GM19468 (cell line): ENCODE results near the gene TLR2.
"Not testable (repeated sequence)": the region's sequence is repeated elsewhere in the genome, so short reads cannot be mapped to it uniquely, and the experiment has no call there.

Experiments used
- ATAC-seq: cut with Tn5 transposase; IDR thresholded peaks from one replicate; pipeline ENCODE4 v1.9.1; 2021; ENCODE audit warnings: mild to moderate bottlenecking, moderate library complexity, moderate number of reproducible peaks; ENCODE audit not compliant: unreplicated experiment; ENCODE audit errors: extremely low read depth

Gene TLR2

DNA sequence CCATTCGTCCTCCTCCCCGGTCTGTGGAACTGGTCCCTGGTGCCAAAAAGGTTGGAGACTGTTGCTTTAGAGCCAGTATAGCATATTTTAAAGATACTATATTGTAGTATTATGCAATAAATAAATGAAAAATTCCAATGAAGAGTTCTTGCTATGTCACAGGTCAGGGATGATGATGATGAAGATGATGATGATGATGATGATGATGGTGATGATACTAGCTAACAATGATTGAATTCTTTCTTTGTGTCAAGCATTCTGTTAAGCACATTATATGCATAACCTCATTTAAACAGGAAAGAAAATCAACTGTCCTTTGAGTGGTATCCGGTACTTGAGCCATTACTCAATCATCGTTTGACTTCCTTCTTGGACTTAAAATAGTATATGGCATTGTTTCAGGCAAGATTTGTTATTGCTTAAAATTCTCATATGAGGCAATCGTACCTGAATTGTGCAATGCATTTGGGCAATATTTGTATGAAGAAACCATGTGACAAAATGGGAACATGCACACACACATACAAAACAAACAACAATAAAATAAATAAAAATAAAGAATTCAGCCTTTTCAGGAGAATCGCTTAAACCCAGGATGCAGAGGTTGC lies 22.8 kb upstream of the TLR2 start:
- ATAC-seq: no peak

DNA sequence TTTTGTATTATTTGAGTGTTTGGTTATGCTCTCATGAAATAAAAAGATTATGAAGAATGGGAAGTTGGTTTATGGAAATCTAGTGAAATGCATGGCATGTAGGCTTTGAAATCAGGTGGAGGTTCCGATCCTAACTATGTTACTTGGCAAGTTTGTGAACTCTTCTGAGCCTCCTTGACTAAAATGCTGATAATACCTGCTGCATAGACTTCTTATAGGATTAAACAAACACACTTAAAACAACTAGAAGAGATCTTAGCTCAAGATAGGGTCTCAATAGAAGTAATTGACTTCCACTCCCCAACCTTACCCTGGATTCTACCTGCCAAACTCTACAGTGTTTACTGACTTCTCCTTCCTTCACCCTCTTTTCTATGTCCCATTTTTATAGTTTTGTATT lies 22.2 kb upstream of the TLR2 start:
- ATAC-seq: no peak

DNA sequence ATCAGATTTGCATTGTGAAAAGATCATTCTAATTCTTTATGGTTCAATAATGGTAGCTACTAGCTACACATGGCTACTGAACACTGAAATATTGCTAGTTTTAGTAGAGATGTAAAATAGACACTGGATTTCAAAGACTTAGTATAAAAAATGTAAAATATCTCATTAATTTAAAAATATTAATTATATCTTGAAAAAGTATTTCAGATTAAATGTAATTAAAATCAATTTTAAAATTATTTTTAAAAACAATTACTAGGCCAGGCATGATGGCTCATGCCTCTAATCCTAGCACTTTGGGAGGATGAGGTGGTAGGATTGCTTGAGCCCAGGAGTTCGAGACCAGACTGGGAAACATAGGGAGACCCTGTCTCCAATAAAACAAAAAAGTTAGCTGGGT lies 20.4 kb upstream of the TLR2 start:
- no peak for ATAC-seq

DNA sequence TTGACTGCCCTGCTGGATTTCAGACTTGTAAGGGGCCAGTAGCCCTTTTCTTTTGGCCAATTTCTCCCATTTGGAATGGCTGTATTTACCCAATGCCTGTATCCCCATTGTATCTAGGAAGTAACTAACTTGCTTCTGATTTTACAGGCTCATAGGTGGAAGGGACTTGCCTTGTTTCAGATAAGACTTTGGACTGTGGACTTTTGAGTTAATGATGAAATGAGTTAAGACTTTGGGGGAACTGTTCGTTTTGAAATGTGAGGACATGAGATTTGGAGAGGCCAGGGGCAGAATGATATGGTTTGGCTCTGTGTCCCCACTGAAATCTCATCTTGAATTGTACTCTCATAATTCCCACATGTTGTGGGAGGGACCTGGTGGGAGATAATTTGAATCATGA lies 17.6 kb upstream of the TLR2 start:
- ATAC-seq: not testable (repeated sequence)

DNA sequence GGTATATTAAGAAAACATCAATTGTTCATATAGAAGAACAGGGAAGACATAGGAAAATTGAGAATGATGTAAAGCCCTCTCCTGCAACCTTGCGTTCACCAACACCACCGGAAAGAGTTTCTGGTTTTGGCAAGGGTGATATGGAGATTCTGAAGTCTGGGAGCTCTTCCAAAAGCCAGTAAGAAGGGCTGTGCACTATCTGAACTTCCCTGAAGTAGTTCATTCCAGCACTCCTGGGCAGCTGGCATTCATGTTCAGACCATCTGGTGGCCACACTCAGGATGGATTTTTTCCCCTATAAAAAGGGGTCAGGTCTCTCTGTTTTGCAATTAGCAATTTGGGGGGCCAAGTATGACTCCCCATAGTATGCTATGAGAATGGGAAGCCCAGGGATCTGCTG lies 15.4 kb upstream of the TLR2 start:
- ATAC-seq: no peak

DNA sequence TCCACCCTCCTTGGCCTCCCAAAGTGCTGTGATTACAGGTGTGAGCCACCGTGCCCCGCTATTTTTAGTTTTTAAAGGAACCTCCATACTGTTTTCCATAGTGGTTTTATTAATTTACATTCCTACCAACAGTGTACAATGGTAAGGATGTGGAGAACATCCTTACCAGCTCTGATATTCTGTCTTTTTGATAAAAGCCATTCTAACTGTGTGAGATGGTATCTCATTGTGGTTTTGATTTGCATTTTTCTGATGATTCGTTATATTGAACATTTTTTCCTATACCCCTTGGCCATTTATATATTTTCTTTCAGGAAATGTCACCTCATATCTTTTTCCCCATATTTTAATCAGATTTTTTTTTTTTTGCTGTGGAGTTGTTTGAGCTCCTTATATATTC lies 14.2 kb upstream of the TLR2 start:
- ATAC-seq: no peak

DNA sequence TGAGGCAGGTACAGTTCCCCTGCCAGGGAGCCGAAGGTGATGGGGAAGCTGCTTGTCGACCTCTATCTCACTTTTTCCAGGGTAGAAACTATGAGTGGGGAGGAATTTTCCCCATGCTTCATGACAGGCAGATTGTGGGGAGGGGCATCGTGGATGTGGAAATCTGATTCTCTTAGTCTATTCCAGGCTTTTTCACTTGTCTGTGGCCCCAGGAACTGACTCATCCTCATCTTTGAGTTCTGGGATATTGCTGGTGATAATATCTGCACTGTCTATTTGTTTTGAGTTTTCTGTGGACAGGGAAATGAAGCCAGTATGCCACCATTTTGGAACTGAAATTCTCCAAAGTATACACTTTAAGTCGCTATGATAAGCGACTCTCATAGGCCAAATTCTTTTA lies 7.6 kb upstream of the TLR2 start:
- no peak for ATAC-seq

GRCh38 chr4:153676984-153677383 lies 7.1 kb upstream of the TLR2 start:
- ATAC-seq: no peak

DNA sequence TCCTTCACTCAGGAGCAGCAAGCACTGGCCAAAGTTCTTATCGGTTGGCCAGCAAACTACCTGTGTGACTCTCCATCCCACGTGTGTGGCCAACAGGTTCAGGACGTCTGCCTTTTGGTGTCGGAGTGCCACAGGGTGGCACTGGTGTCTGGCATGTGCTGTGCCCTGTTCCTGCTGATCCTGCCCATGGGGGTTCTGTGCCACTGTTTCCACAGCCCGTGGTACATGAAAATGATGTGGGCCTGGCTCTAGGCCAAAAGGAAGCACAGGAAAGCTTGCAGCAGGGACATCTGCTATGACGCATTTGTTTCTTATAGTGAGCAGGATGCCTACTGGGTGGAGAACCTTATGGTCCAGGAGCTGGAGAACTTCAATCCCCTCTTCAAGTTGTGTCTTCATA lies 4.6 kb upstream of the TLR2 start:
- ATAC-seq: no peak

- ATAC-seq: no peak
These were observed 308 bp upstream of the TLR2 start for GRCh38 chr4:153683763-153684181.

GRCh38 chr4:153684971-153685371 lies 891 bp downstream of the TLR2 start:
- no peak for ATAC-seq

DNA sequence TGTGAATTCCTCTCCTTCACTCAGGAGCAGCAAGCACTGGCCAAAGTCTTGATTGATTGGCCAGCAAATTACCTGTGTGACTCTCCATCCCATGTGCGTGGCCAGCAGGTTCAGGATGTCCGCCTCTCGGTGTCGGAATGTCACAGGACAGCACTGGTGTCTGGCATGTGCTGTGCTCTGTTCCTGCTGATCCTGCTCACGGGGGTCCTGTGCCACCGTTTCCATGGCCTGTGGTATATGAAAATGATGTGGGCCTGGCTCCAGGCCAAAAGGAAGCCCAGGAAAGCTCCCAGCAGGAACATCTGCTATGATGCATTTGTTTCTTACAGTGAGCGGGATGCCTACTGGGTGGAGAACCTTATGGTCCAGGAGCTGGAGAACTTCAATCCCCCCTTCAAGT lies 20.4 kb downstream of the TLR2 start:
- ATAC-seq: no peak

- ATAC-seq: peak; percentile 50
These were observed 21.8 kb downstream of the TLR2 start for GRCh38 chr4:153705743-153706468.

DNA sequence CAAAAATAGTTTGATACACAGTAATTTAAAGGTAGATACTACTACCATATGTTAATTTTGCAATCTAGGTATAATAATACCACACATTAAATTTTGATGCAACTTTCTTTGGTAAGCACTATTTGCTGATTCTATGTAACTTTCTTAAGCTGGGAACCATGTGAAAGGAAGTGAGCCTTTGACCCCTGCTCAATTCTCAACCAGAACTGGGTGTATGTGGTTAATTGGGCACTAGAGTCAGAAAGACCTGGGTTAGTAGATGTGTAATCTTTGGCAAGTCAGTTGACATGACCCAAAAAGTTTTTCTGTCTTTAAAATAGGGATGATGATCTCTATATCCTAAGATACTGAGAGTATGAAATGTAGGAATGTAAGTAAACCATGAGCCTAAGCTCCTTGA lies 22.4 kb downstream of the TLR2 start:
- ATAC-seq: no peak

GRCh38 chr4:153710681-153711080 lies 26.6 kb downstream of the TLR2 start:
- ATAC-seq: no peak

- no peak for ATAC-seq
These were observed 30.0 kb downstream of the TLR2 start for GRCh38 chr4:153713866-153714646.

- ATAC-seq: no peak
These were observed 38.0 kb downstream of the TLR2 start for GRCh38 chr4:153722036-153722435.

DNA sequence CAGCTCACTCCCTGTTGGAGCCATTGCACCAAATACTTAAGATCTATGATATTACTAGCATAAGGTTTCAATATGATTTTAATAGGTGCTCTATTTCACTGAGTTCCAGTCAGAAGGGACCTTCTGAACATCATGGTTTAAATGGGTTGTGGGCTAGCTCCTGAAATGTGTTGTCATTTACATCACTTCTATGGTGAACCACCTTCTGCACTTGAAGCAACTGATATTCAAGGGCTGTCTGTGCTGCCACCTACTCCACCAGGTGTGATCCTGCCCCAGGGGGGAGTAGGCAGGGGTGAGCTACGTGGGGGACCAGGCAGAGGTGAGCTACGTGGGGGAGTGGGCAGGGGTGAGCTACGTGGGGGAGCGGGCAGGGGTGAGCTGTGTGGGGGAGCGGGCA lies 40.5 kb downstream of the TLR2 start:
- no peak for ATAC-seq

DNA sequence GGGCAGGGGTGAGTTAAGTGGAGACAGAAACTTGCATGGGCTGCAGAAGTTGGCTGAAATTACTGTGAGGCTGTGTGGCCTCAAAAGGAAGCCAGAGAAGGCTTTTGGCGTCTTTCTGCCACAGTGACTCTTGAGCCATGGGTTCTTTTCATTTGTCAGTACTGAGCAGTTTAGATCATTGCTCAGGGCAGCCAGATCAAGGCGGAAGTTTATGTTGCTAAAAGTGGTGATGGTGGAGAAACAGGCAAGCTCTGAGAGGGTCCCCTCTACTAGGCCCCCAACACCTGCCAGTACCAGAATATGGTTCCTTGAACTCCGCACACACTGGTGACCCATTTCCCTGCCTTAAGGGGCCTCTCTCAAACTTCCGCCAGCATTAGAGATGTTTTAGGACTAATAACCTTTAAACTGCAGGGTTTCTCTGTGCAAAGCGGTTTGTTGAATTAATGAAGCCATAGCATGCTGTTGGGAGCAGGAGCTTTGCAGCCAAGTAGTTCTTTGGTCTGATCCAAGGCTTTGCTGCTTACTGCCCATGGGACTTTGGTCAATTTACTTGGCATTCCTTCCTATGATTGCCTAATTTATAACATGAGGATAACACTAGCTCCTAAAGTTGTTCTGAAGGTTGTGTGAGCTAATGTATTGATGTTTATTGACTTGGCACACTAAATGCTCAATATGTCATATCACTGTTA lies 41.2 kb downstream of the TLR2 start:
- ATAC-seq: no peak

- no peak for ATAC-seq
These were observed 41.7 kb downstream of the TLR2 start for GRCh38 chr4:153725831-153726154.

DNA sequence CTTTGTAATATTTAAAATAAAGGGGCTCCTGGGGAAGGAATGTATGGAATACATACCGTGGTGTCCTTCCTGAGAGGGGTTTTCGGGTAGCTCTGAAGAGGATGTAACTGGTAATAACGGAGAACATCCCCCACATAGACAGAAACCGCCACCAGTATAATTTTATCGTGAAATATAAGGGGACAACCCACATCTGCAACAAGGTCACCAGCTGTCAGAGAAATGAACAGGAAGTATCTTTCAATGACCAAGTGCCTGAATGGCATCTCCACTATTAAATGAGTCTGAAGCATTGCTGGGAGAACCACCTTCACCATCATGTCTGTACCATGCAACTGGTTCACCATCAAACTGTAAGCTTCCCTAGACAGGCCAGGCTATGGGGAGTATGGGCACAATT lies 44.1 kb downstream of the TLR2 start:
- ATAC-seq: no peak
